ENCODE data around the gene FAM120B.

Gene FAM120B

DNA sequence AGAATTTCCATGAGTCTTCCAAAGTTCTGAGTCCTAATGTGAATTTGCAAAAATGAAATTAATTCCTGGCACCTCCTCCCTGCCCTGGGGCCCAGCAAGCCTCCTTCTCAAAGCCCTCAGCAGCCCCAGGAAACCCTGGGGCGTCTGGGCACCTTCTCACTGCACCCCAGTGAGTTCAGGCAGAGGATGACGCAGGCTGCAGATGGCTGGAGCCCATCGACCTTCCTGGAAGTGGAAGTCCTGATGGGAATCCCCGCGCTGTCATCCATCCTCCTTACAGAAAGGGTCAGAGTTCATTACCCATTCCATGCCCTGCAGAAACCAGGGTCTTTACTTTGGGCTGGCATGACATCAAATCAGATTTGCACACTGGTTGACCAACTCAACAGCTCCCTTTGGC is 47.3 kb upstream of the FAM120B start:
- DNase-seq (no peak), ATAC-seq (ENCODE audit: insufficient read depth, low read depth) (no peak)
- no peak overlapping the region for H3K27ac ChIP-seq (ENCODE audit: low read length)
- no peak overlapping the region for H3K9ac ChIP-seq (ENCODE audit: low read depth, low read length)
- no peaks in the 10 kb centered on the region for H4K20me1 ChIP-seq (ENCODE audit: insufficient read depth, low read length)
- H3K36me3 ChIP-seq (ENCODE audit: insufficient read depth, low read length): no peaks in the 10 kb centered on the region
- H3K4me1 ChIP-seq (ENCODE audit: insufficient read depth, low read length): no peaks in the 10 kb centered on the region
- H3K9me3 ChIP-seq (ENCODE audit: insufficient read depth, low read length, severe bottlenecking): no peaks in the 10 kb centered on the region
- H3K79me2 ChIP-seq (ENCODE audit: insufficient read depth, low read length): no peaks in the 10 kb centered on the region
- TF ChIP-seq, protein P1, sequence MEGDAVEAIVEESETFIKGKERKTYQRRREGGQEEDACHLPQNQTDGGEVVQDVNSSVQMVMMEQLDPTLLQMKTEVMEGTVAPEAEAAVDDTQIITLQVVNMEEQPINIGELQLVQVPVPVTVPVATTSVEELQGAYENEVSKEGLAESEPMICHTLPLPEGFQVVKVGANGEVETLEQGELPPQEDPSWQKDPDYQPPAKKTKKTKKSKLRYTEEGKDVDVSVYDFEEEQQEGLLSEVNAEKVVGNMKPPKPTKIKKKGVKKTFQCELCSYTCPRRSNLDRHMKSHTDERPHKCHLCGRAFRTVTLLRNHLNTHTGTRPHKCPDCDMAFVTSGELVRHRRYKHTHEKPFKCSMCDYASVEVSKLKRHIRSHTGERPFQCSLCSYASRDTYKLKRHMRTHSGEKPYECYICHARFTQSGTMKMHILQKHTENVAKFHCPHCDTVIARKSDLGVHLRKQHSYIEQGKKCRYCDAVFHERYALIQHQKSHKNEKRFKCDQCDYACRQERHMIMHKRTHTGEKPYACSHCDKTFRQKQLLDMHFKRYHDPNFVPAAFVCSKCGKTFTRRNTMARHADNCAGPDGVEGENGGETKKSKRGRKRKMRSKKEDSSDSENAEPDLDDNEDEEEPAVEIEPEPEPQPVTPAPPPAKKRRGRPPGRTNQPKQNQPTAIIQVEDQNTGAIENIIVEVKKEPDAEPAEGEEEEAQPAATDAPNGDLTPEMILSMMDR (IDR thresholded peaks at IDR 0.05; ENCODE audit: borderline replicate concordance, extremely low read depth, low read length, poor library complexity, severe bottlenecking): no peak
- TF ChIP-seq EZH2 (IDR thresholded peaks at IDR 0.05; ENCODE audit: borderline replicate concordance, low read depth, low read length, severe bottlenecking): no peak
- H3K4me3 ChIP-seq (ENCODE audit: low read depth in 1 of 2, low read length in 2 of 2): no peak overlapping the region
- no peaks in the 10 kb centered on the region for H3K27me3 ChIP-seq (ENCODE audit: insufficient read depth, low read length, poor library complexity)
- H3K4me2 ChIP-seq (ENCODE audit: insufficient read depth, low read length): no peak overlapping the region
- no peak overlapping the region for H2AFZ ChIP-seq (ENCODE audit: low read depth, low read length)

DNA sequence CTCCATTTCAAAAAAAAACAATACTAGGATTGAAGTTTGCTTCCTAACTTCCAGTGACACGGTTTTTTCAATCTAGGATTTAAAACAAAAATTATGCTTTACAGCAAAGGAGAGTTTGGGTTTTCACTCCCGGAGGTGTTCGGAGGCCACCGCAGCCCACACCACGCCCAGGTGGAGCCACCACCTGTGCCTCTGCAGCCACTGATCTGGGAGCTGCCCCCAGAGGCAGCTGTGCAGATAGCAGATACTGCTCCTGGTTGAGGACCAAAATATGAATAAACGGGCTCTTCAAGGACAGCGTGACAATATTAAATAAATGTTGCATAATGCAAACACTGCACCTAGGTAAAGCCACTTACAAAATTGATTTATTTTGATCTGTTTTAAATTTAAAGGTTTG is 45.9 kb upstream of the FAM120B start:
- Histone ChIP-seq H3K4me1 (ENCODE audit: insufficient read depth, low read length) (no peaks in the 10 kb centered on the region), H3K4me2 (ENCODE audit: insufficient read depth, low read length) (no peak overlapping the region), H3K4me3 (ENCODE audit: low read depth in 1 of 2, low read length in 2 of 2) (no peak overlapping the region), H3K9me3 (ENCODE audit: insufficient read depth, low read length, severe bottlenecking) (no peaks in the 10 kb centered on the region), H4K20me1 (ENCODE audit: insufficient read depth, low read length) (no peaks in the 10 kb centered on the region), H3K36me3 (ENCODE audit: insufficient read depth, low read length) (no peaks in the 10 kb centered on the region), H3K27ac (ENCODE audit: low read length) (no peak overlapping the region), H2AFZ (ENCODE audit: low read depth, low read length) (no peak overlapping the region), H3K9ac (ENCODE audit: low read depth, low read length) (no peak overlapping the region), H3K79me2 (ENCODE audit: insufficient read depth, low read length) (no peaks in the 10 kb centered on the region), H3K27me3 (ENCODE audit: insufficient read depth, low read length, poor library complexity) (no peaks in the 10 kb centered on the region)
- DNase-seq (no peak), ATAC-seq (ENCODE audit: insufficient read depth, low read depth) (no peak; the same call in 2 of the 3 replicates)
- TF ChIP-seq EZH2 (IDR thresholded peaks at IDR 0.05; ENCODE audit: borderline replicate concordance, low read depth, low read length, severe bottlenecking): no peak
- TF ChIP-seq, protein P1 (IDR thresholded peaks at IDR 0.05; ENCODE audit: borderline replicate concordance, extremely low read depth, low read length, poor library complexity, severe bottlenecking): peak; percentile 30

DNA sequence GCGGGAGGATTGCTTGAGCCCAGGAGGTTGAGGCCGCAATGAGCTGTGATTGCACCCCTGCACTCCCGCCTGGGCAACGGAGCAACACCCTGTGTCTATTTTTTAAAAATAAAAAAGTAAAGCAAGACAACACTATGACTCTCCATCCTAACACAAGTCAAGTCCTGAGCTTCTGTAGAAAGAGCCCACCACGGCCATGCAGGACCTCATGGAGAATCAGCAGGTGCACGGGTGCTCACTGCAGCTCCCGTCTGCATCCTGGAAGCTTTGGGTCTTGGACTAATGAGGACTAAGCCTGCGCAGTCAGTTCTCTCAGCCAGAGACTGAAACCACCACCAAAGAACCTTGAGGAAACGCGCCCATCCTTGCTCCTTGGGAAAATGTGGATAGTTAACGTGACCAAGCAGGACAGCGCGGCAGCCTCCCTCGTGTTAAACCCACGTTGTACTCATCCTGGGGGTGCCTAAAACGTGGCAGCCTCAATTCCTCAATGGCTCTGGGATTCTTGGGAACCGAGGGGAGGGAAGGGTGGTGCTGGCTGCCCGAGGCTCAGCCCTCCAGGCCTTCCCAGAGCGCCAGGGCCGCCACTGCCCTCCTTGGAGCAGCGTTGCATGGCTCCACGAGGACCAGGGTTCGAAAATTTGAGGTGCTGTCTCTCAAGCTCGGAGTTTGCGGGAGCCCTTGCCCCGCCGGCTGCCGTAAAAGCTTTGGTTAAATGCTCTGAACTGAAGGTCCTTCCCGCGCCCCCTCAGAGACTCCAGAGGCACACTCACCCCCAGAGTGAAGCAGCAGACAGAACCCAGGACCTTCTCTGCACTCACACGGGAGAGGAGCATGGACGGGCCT is 44.7 kb upstream of the FAM120B start:
- Histone ChIP-seq H3K79me2 (ENCODE audit: insufficient read depth, low read length) (no peaks in the 10 kb centered on the region), H3K9me3 (ENCODE audit: insufficient read depth, low read length, severe bottlenecking) (no peaks in the 10 kb centered on the region), H3K9ac (ENCODE audit: low read depth, low read length) (no peak overlapping the region), H3K36me3 (ENCODE audit: insufficient read depth, low read length) (no peaks in the 10 kb centered on the region), H4K20me1 (ENCODE audit: insufficient read depth, low read length) (no peaks in the 10 kb centered on the region), H3K4me3 (ENCODE audit: low read depth in 1 of 2, low read length in 2 of 2) (no peak overlapping the region), H3K4me1 (ENCODE audit: insufficient read depth, low read length) (no peaks in the 10 kb centered on the region), H3K27ac (ENCODE audit: low read length) (no peak overlapping the region), H3K4me2 (ENCODE audit: insufficient read depth, low read length) (no peak overlapping the region), H2AFZ (ENCODE audit: low read depth, low read length) (no peak overlapping the region), H3K27me3 (ENCODE audit: insufficient read depth, low read length, poor library complexity) (no peaks in the 10 kb centered on the region)
- TF ChIP-seq EZH2 (IDR thresholded peaks at IDR 0.05; ENCODE audit: borderline replicate concordance, low read depth, low read length, severe bottlenecking): no peak
- TF ChIP-seq, protein P1 (IDR thresholded peaks at IDR 0.05; ENCODE audit: borderline replicate concordance, extremely low read depth, low read length, poor library complexity, severe bottlenecking): no peak
- DNase-seq: no peak
- no peak for ATAC-seq (ENCODE audit: insufficient read depth, low read depth)
